OCI-LY1 (cell line): ENCODE measurements around the gene CCT3.

Experiments
- H2AFZ ChIP-seq: fragments of 200-600 bp; sonication (generic), shearing (Covaris generic); 2 replicates; pipeline ENCODE4 v1.6.0; 2014; ENCODE audit warnings: antibody characterized with exemption, mild to moderate bottlenecking, low read length
- H3F3A ChIP-seq: fragments of 200-600 bp; sonication (generic), shearing (Covaris generic); 2 replicates; pipeline ENCODE4 v1.6.0; 2014; ENCODE audit warnings: mild to moderate bottlenecking, antibody characterized with exemption, low read length, moderate library complexity; ENCODE audit not compliant: insufficient read depth
- H3K27ac ChIP-seq: fragments of 200-600 bp; sonication (generic); 2 replicates; pipeline ENCODE4 v1.5.1; 2014; ENCODE audit warnings: low read length, mixed run types, mild to moderate bottlenecking, low read depth; ENCODE audit not compliant: poor library complexity, severe bottlenecking
- H3K27me3 ChIP-seq: fragments of 200-600 bp; sonication (generic); 2 replicates; pipeline ENCODE4 v1.6.0; 2014; ENCODE audit warnings: antibody characterized with exemption, mild to moderate bottlenecking, low read length, moderate library complexity; ENCODE audit not compliant: insufficient read depth
- H3K36me3 ChIP-seq: fragments of 200-600 bp; sonication (generic); 2 replicates; pipeline ENCODE4 v1.6.1; 2014; ENCODE audit warnings: mild to moderate bottlenecking, antibody characterized with exemption, low read length, moderate library complexity, mixed read lengths; ENCODE audit not compliant: insufficient read depth
- H3K4me1 ChIP-seq: fragments of 200-600 bp; sonication (generic); 2 replicates; pipeline ENCODE4 v1.5.1; 2014; ENCODE audit warnings: mild to moderate bottlenecking, low read length, moderate library complexity; ENCODE audit not compliant: insufficient read depth, severe bottlenecking
- H3K4me2 ChIP-seq: fragments of 200-600 bp; sonication (generic), shearing (Covaris generic); 2 replicates; pipeline ENCODE4 v1.6.1; 2014; ENCODE audit warnings: low read length
- H3K4me3 ChIP-seq: fragments of 200-600 bp; sonication (generic); 2 replicates; pipeline ENCODE4 v1.5.1; 2014; ENCODE audit warnings: low read length, low read depth, mild to moderate bottlenecking, mixed read lengths; ENCODE audit not compliant: poor library complexity, severe bottlenecking
- H3K79me2 ChIP-seq: fragments of 200-600 bp; shearing (Covaris generic); 2 replicates; pipeline ENCODE4 v1.6.1; 2016; ENCODE audit warnings: mixed run types, low read length, mixed read lengths; ENCODE audit not compliant: insufficient read depth
- H3K9ac ChIP-seq: fragments of 200-600 bp; sonication (generic), shearing (Covaris generic); 2 replicates; pipeline ENCODE4 v1.6.1; 2014; ENCODE audit warnings: mild to moderate bottlenecking, low read length, mixed read lengths
- H3K9me2 ChIP-seq: fragments of 200-600 bp; sonication (generic), shearing (Covaris generic); 2 replicates; pipeline ENCODE4 v1.6.1; 2014; ENCODE audit warnings: low read depth, mild to moderate bottlenecking, low read length, mixed read lengths
- H3K9me3 ChIP-seq: fragments of 200-600 bp; shearing (Covaris generic); 2 replicates; pipeline ENCODE4 v1.6.1; 2014; ENCODE audit warnings: low read length, mixed read lengths
- H4K20me1 ChIP-seq: fragments of 200-600 bp; sonication (generic), shearing (Covaris generic); 2 replicates; pipeline ENCODE4 v1.6.0; 2016; ENCODE audit warnings: mild to moderate bottlenecking, low read length; ENCODE audit not compliant: insufficient read depth
- CTCF ChIP-seq: fragments of 200-600 bp; sonication (generic), shearing (Covaris generic); IDR thresholded peaks from 2 replicates; pipeline ENCODE4 v1.5.1; 2017; ENCODE audit warnings: mild to moderate bottlenecking, antibody characterized with exemption, low read length, moderate library complexity, mixed read lengths
- EZH2 ChIP-seq: fragments of 200-600 bp; sonication (generic), shearing (Covaris generic); IDR thresholded peaks from 2 replicates; pipeline ENCODE4 v1.8.0; 2017; ENCODE audit warnings: borderline replicate concordance, mixed run types, mild to moderate bottlenecking, antibody characterized with exemption, low read length, moderate library complexity, mixed read lengths

Gene CCT3

GRCh38 chr1:156310962-156311361, 27.1 kb downstream of the CCT3 start:
- H3K27me3 ChIP-seq: no peaks in the 10 kb centered on the region
- no peak overlapping the region for H2AFZ ChIP-seq
- H3K9me3 ChIP-seq: no peaks in the 10 kb centered on the region
- no peak overlapping the region for H3K4me3 ChIP-seq
- no peak overlapping the region for H3K4me2 ChIP-seq
- peaks cover 98% of the 10 kb centered on the region for H3K36me3 ChIP-seq
- H3K4me1 ChIP-seq: no peaks in the 10 kb centered on the region
- no peaks in the 10 kb centered on the region for H4K20me1 ChIP-seq
- H3K9me2 ChIP-seq: no peaks in the 10 kb centered on the region
- H3K9ac ChIP-seq: no peak overlapping the region
- TF ChIP-seq EZH2 (no peak), CTCF (no peak)
- no peaks in the 10 kb centered on the region; the same call in 1 of the 2 replicates for H3F3A ChIP-seq
- no peaks in the 10 kb centered on the region for H3K79me2 ChIP-seq
- no peak overlapping the region for H3K27ac ChIP-seq

GRCh38 chr1:156308078-156308477, 30.0 kb downstream of the CCT3 start:
- Histone ChIP-seq H3K4me3 (no peak overlapping the region), H3K36me3 (peaks cover 92% of the 10 kb centered on the region)

GRCh38 chr1:156305215-156305614, 32.9 kb downstream of the CCT3 start:
- Histone ChIP-seq H3K4me1 (no peaks in the 10 kb centered on the region), H3K4me3 (no peak overlapping the region), H3F3A (no peaks in the 10 kb centered on the region), H3K9me3 (no peaks in the 10 kb centered on the region), H3K9me2 (no peaks in the 10 kb centered on the region), H3K27ac (no peak overlapping the region), H3K79me2 (no peaks in the 10 kb centered on the region), H3K36me3 (peaks cover 66% of the 10 kb centered on the region), H3K9ac (no peak overlapping the region), H3K4me2 (no peak overlapping the region), H3K27me3 (no peaks in the 10 kb centered on the region), H2AFZ (no peak overlapping the region), H4K20me1 (no peaks in the 10 kb centered on the region)
- TF ChIP-seq EZH2 (no peak), CTCF (no peak)

More at GRCh38 chr1:156308078-156308477, 30.0 kb downstream of the CCT3 start:
- Histone ChIP-seq H3K79me2 (no peaks in the 10 kb centered on the region), H3K4me1 (no peaks in the 10 kb centered on the region), H3K9me2 (no peaks in the 10 kb centered on the region), H3K9me3 (no peaks in the 10 kb centered on the region), H4K20me1 (no peaks in the 10 kb centered on the region), H3K4me2 (no peak overlapping the region), H3K9ac (no peak overlapping the region), H3K27ac (no peak overlapping the region), H3K27me3 (no peaks in the 10 kb centered on the region), H3F3A (no peaks in the 10 kb centered on the region), H2AFZ (no peak overlapping the region)
- no peak for TF ChIP-seq CTCF
- TF ChIP-seq EZH2: no peak
